ENCODE results near the gene SNAP91. TPM values are rescaled to one million over a fixed set of nuclear protein-coding genes. Genes with fewer than 3 reads are reported as not detected.
A peak's percentile ranks its signal among the peaks of the same experiment; 100 is the strongest.

Gene SNAP91
- 10 to 100 TPM in 1 of 9 donors, 1 to 10 TPM in 4, under 1 TPM in 2, not detected in 2; 0.11 to 10.3 (median 2.8) TPM for total RNA-seq
- 10 to 100 TPM in 2 of 3 donors, 1 to 10 TPM in 1; 2.2 to 20.1 (median 10.5) TPM for polyA plus RNA-seq
- long read RNA-seq, donor 1 = 0 reads
- long read RNA-seq, donor 2 = 0 reads
- long read RNA-seq, donor 3 = 0 reads
- long read RNA-seq, donor 4 = 0 reads
- long read RNA-seq, donor 5 = 0 reads
- long read RNA-seq, donor 6, partial matches to known transcripts = 0 of 2 reads
- long read RNA-seq, donor 6, other reads (novel, unspliced or antisense) = 2 of 2 reads
- long read RNA-seq, donor 7 = 0 reads
- long read RNA-seq, donor 8 = 0 reads
- long read RNA-seq, donor 9 = 0 reads
- long read RNA-seq, donor 10 = 0 reads

GRCh38 chr6:83708970-83709747, at the start of gene SNAP91:
Gene SNAP91 (minus strand): TSS chr6:83709101. CDS start chr6:83707927, 1,174 bp downstream.
- WGBS, 4 donors = 1 to 4% (median 3%) methylated on average over 4 to 82 of the region's 83 CpGs
- H3K9me3 ChIP-seq (replicated peaks in 1 of 3) = no peaks in the 10 kb centered on the region
- intact Hi-C loops (cut with DNase I) = no loop called here
- H3K27me3 ChIP-seq = peaks cover 26% of the 10 kb centered on the region
- TF ChIP-seq CTCF (IDR thresholded peaks at IDR 0.05) (no peak), POLR2A (IDR thresholded peaks at IDR 0.05) (no peak)
- peak within 1 kb of the TSS in 1 of 5 donors; percentile 67 for H3K27ac ChIP-seq
- H3K4me1 ChIP-seq (replicated peaks in 1 of 2) = peaks cover 0 to 6% of the 10 kb centered on the region in 2 donors
- peak in 6 of 7 donors; percentile 7 to 78 (median 22) for DNase-seq
- peak within 1 kb of the TSS in 1 of 4 donors; percentile 56 for H3K4me3 ChIP-seq
- no peaks in the 10 kb centered on the region for H3K36me3 ChIP-seq (replicated peaks in 1 of 2)

GRCh38 chr6:83758533-83758932, 49.6 kb upstream of the SNAP91 start:
- H3K36me3 ChIP-seq (replicated peaks in 1 of 2) = no peaks in the 10 kb centered on the region
- H3K27me3 ChIP-seq = no peaks in the 10 kb centered on the region
- H3K27ac ChIP-seq = no peak overlapping the region
- DNase-seq = no peak
- intact Hi-C loops (cut with DNase I) = no loop called here
- no peak for TF ChIP-seq POLR2A (IDR thresholded peaks at IDR 0.05)
- no peak for TF ChIP-seq CTCF (IDR thresholded peaks at IDR 0.05)
- H3K4me3 ChIP-seq = no peak overlapping the region
- no peaks in the 10 kb centered on the region for H3K4me1 ChIP-seq (replicated peaks in 1 of 2)
- H3K9me3 ChIP-seq (replicated peaks in 1 of 3) = peaks cover 0 to 12% (median 4%) of the 10 kb centered on the region in 3 donors

GRCh38 chr6:83757021-83757420, 48.1 kb upstream of the SNAP91 start:
- intact Hi-C loops (cut with DNase I) = no loop called here
- H3K4me3 ChIP-seq = no peak overlapping the region

More at GRCh38 chr6:83757021-83757420, 48.1 kb upstream of the SNAP91 start:
- DNase-seq = no peak
- H3K36me3 ChIP-seq (replicated peaks in 1 of 2) = no peaks in the 10 kb centered on the region
- peaks cover 0 to 12% (median 4%) of the 10 kb centered on the region in 3 donors for H3K9me3 ChIP-seq (replicated peaks in 1 of 3)
- no peak for TF ChIP-seq CTCF (IDR thresholded peaks at IDR 0.05)
- TF ChIP-seq POLR2A (IDR thresholded peaks at IDR 0.05) = no peak
- H3K27ac ChIP-seq = no peak overlapping the region
- no peaks in the 10 kb centered on the region for H3K27me3 ChIP-seq
- H3K4me1 ChIP-seq (replicated peaks in 1 of 2) = no peaks in the 10 kb centered on the region

Measured in adrenal gland (tissue), 19 donors.